ENCODE results near the gene NET1.
"Not testable (repeated sequence)": the region's sequence is repeated elsewhere in the genome, so short reads cannot be mapped to it uniquely, and the experiment has no call there.

GRCh38 chr10:5474642-5475041 is 62.3 kb downstream of the NET1 start:
- TF ChIP-seq CTCF, POLR2A, POLR2AphosphoS5, EP300 (IDR thresholded peaks at IDR 0.05): not testable (repeated sequence)
